Neuronal stem cell (in vitro differentiated cells): ENCODE results near the gene CD86.

Experiments
- DNase-seq: peaks from one replicate; pipeline ENCODE4 v3.0.0-alpha.2; 2013; ENCODE audit warnings: low spot score
- H2AFZ ChIP-seq: one replicate; pipeline ENCODE4 v1.6.1; 2013; ENCODE audit warnings: mild to moderate bottlenecking, low read length, inconsistent platforms
- H2AK5ac ChIP-seq: 2 replicates; pipeline ENCODE4 v1.6.1; 2013; ENCODE audit warnings: low read depth, mild to moderate bottlenecking, inconsistent platforms, low read length, moderate library complexity, mixed read lengths
- H2BK120ac ChIP-seq: 2 replicates; pipeline ENCODE4 v1.6.1; 2013; ENCODE audit warnings: low read depth, mild to moderate bottlenecking, inconsistent platforms, low read length, moderate library complexity, mixed read lengths
- H2BK12ac ChIP-seq: one replicate; pipeline ENCODE4 v1.6.1; 2013; ENCODE audit warnings: low read length, inconsistent platforms
- H2BK15ac ChIP-seq: 2 replicates; pipeline ENCODE4 v1.6.1; 2013; ENCODE audit warnings: mild to moderate bottlenecking, low read length, inconsistent platforms, mixed read lengths
- H2BK5ac ChIP-seq: one replicate; pipeline ENCODE4 v1.6.1; 2013; ENCODE audit warnings: inconsistent platforms, mild to moderate bottlenecking, low read length, moderate library complexity
- H3K14ac ChIP-seq: one replicate; pipeline ENCODE4 v1.6.1; 2013; ENCODE audit warnings: low read length, inconsistent platforms
- H3K18ac ChIP-seq: 2 replicates; pipeline ENCODE4 v1.6.1; 2013; ENCODE audit warnings: low read length, inconsistent platforms
- H3K23ac ChIP-seq: 2 replicates; pipeline ENCODE4 v1.6.1; 2013; ENCODE audit warnings: low read depth, mild to moderate bottlenecking, mixed read lengths, low read length, inconsistent platforms; ENCODE audit not compliant: poor library complexity
- H3K27ac ChIP-seq: replicated peaks from 3 replicates; pipeline ENCODE4 v1.5.1; 2013; ENCODE audit warnings: low read length, inconsistent platforms
- H3K27me3 ChIP-seq, 3 experiments: 2 replicates each; pipeline ENCODE4 v1.6.1; 2013; ENCODE audit warnings: low read length in 3 of 3, mild to moderate bottlenecking in 2 of 3, inconsistent platforms in 1 of 3, low read depth in 1 of 3, mixed read lengths in 1 of 3, moderate library complexity in 1 of 3; ENCODE audit not compliant: control insufficient read depth in 3 of 3, insufficient read depth in 3 of 3
- H3K36me3 ChIP-seq, 2 donors: replicated peaks in 1 of 2; 2 replicates each; pipeline ENCODE4 v1.6.1; 2013; ENCODE audit warnings: low read length in 2 of 2; ENCODE audit not compliant: control insufficient read depth in 2 of 2, insufficient read depth in 2 of 2
- H3K4ac ChIP-seq: 2 replicates; pipeline ENCODE4 v1.6.1; 2013; ENCODE audit warnings: inconsistent platforms, mild to moderate bottlenecking, low read length, moderate library complexity
- H3K4me1 ChIP-seq, 2 donors: 1 replicate in 1 of 2; 2 replicates in 1 of 2; pipeline ENCODE4 v1.6.1; 2013; ENCODE audit warnings: low read length in 2 of 2, low read depth in 1 of 2; ENCODE audit not compliant: control insufficient read depth in 2 of 2, insufficient read depth in 1 of 2
- H3K4me2 ChIP-seq: one replicate; pipeline ENCODE4 v1.6.1; 2013; ENCODE audit warnings: mild to moderate bottlenecking, low read length, inconsistent platforms; ENCODE audit not compliant: insufficient read depth, poor library complexity, severe bottlenecking
- H3K4me3 ChIP-seq, 2 donors: 2 replicates each; pipeline ENCODE4 v1.5.1; 2013; ENCODE audit warnings: low read length in 2 of 2, mild to moderate bottlenecking in 2 of 2, inconsistent platforms in 1 of 2, moderate library complexity in 1 of 2
- H3K79me1 ChIP-seq: one replicate; pipeline ENCODE4 v1.6.1; 2013; ENCODE audit warnings: low read depth, mild to moderate bottlenecking, inconsistent platforms, low read length, moderate library complexity
- H3K9ac ChIP-seq: one replicate; pipeline ENCODE4 v1.6.1; 2013; ENCODE audit warnings: mild to moderate bottlenecking, low read depth, low read length, inconsistent platforms; ENCODE audit not compliant: poor library complexity
- H3K9me3 ChIP-seq, 2 donors: replicated peaks in 1 of 2; 2 replicates each; pipeline versions ENCODE3 to v1.6.1; 2013; ENCODE audit warnings: low read length in 2 of 2, mild to moderate bottlenecking in 2 of 2, inconsistent platforms in 1 of 2, low read depth in 1 of 2, mixed read lengths in 1 of 2, moderate library complexity in 1 of 2; ENCODE audit not compliant: control insufficient read depth in 2 of 2, insufficient read depth in 1 of 2
- H4K8ac ChIP-seq: one replicate; pipeline ENCODE4 v1.6.1; 2013; ENCODE audit warnings: low read depth, mild to moderate bottlenecking, inconsistent platforms, low read length, moderate library complexity
- H4K91ac ChIP-seq: one replicate; pipeline ENCODE4 v1.6.1; 2013; ENCODE audit warnings: low read length, low read depth, mild to moderate bottlenecking, inconsistent platforms; ENCODE audit not compliant: poor library complexity
- WGBS, 2 donors: extraction: QIAGEN DNeasy Blood & Tissue Kit; methylation state at CpG; one replicate each; pipeline ENCODE4 v1.1.7; 2013; ENCODE audit warnings: missing lambda C conversion rate in 2 of 2, mixed read lengths in 1 of 2; ENCODE audit not compliant: insufficient read length in 2 of 2, insufficient replicate concordance in 1 of 2; ENCODE audit errors: extremely low coverage in 2 of 2; 5-methylcytosine and 5-hydroxymethylcytosine counted together

The CD86 gene

DNA sequence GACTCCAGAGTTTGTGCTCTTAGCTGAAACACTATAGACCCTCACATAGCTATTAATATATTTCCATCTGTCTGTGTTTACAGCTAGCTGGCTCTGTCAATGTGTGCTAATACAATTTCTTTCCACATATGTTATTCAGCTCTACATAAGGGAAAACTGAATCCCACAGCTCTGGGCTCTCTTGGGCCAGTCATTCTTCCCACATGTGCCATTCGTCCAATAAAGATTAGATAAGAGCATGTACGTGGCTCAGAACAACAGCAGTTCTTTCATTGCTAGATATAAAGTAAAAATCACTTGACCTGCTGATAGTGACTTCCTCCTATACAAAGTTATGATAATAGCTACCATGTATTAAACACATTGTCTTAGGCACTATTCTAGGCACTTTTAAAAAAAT, 30.4 kb upstream of the CD86 start:
- no peaks in the 10 kb centered on the region for H3K79me1 ChIP-seq
- peaks cover 0 to 17% (median 15%) of the 10 kb centered on the region in 3 experiments for H3K27me3 ChIP-seq
- no peak overlapping the region for H3K9ac ChIP-seq
- no peak overlapping the region for H2BK5ac ChIP-seq
- no peak overlapping the region for H3K18ac ChIP-seq
- H3K27ac ChIP-seq, result no peak overlapping the region
- H3K4me1 ChIP-seq, result peaks cover 0 to 1% of the 10 kb centered on the region in 2 donors
- no peaks in the 10 kb centered on the region for H3K36me3 ChIP-seq
- H3K4ac ChIP-seq, result no peak overlapping the region
- H3K9me3 ChIP-seq, result no peaks in the 10 kb centered on the region
- H2AFZ ChIP-seq, result no peak overlapping the region
- H2AK5ac ChIP-seq, result no peak overlapping the region
- no peak overlapping the region for H4K8ac ChIP-seq
- H2BK15ac ChIP-seq, result no peak overlapping the region
- no peak for DNase-seq
- H3K4me2 ChIP-seq, result no peak overlapping the region
- no CpG with 5 or more reads among the region's 2 CpGs for WGBS, 2 donors
- no peak overlapping the region for H4K91ac ChIP-seq
- no peak overlapping the region for H3K23ac ChIP-seq
- H2BK12ac ChIP-seq, result no peak overlapping the region
- no peak overlapping the region for H3K4me3 ChIP-seq
- no peak overlapping the region for H2BK120ac ChIP-seq
- no peak overlapping the region for H3K14ac ChIP-seq

DNA sequence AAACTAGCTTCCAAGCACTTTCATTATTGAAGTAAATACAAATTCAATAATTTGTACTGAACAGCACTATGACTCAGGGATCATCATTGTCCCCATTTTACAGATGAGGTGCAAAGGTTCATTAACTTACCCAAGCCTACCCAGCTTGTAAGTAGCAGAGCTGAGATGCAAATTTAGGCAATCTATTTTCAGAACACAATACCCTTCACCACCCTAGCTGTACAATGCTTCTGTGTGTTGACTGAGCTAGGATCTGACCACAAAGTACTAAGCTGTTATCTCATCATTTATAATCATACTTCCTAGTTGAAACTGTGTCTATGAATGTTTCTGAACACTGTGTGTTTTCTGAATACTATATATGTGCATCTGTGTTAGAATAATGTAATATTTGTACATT, 29.9 kb upstream of the CD86 start:
- Histone ChIP-seq H3K27me3 (peaks cover 0 to 17% (median 15%) of the 10 kb centered on the region in 3 experiments), H3K4ac (no peak overlapping the region), H3K79me1 (no peaks in the 10 kb centered on the region), H3K4me3 (no peak overlapping the region), H3K27ac (no peak overlapping the region), H4K91ac (no peak overlapping the region), H3K18ac (no peak overlapping the region), H2BK15ac (no peak overlapping the region), H2AK5ac (no peak overlapping the region), H2BK5ac (no peak overlapping the region), H2BK12ac (no peak overlapping the region), H2BK120ac (no peak overlapping the region), H3K4me1 (peaks cover 1% of the 10 kb centered on the region in 2 donors), H3K9me3 (no peaks in the 10 kb centered on the region), H2AFZ (no peak overlapping the region), H4K8ac (no peak overlapping the region), H3K9ac (no peak overlapping the region), H3K4me2 (no peak overlapping the region), H3K23ac (no peak overlapping the region), H3K14ac (no peak overlapping the region), H3K36me3 (no peaks in the 10 kb centered on the region)
- DNase-seq, result no peak

DNA sequence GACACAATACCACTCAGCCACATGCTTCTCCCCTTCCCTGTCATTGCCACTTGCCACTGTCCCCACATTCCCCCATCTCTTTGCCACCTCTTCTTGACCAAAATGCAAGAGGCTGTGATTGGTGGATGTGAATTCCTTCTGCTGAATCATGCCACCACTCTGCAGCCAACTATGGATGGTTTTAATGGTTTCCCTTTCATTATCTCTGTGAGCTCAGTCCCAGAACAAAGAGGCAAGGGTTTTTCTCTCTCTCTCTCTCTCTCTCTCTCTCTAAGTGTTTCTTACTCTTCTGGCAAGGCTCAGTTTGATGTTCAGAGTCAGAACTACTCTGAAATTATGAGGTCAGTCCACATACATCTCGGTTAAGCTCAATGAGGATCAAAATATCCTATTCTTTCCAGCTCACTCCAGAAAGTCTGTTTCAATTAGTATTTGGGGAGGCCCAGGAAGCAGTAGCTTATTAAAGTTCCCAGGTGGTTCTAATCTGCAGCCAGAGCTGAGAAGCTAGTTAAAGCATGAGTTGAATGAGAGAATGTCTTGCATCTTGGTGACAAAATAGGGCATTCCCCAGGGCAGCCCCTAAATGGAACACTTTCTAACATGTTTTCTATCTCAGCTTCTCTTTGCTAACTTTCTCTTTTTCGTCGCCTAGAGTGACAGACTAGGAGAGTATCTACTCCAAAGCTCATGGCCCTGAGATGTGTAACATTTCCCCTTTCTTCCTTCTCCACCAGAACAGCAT, 24.6 kb upstream of the CD86 start:
- Histone ChIP-seq H4K8ac (no peak overlapping the region), H3K36me3 (no peaks in the 10 kb centered on the region), H3K18ac (no peak overlapping the region), H3K23ac (no peak overlapping the region), H3K4ac (no peak overlapping the region), H3K4me2 (no peak overlapping the region), H2BK12ac (no peak overlapping the region), H3K9me3 (no peaks in the 10 kb centered on the region), H3K14ac (no peak overlapping the region), H3K79me1 (no peaks in the 10 kb centered on the region), H3K27ac (no peak overlapping the region), H4K91ac (no peak overlapping the region), H3K4me1 (peaks cover 0 to 3% of the 10 kb centered on the region in 2 donors), H2AFZ (peak overlapping the region; percentile 15), H2BK120ac (no peak overlapping the region), H2BK5ac (no peak overlapping the region), H3K9ac (no peak overlapping the region), H2BK15ac (no peak overlapping the region), H3K27me3 (no peaks in the 10 kb centered on the region), H3K4me3 (no peak overlapping the region), H2AK5ac (no peak overlapping the region)
- no peak for DNase-seq
- WGBS, 2 donors, result no CpG with 5 or more reads among the region's 3 CpGs

DNA sequence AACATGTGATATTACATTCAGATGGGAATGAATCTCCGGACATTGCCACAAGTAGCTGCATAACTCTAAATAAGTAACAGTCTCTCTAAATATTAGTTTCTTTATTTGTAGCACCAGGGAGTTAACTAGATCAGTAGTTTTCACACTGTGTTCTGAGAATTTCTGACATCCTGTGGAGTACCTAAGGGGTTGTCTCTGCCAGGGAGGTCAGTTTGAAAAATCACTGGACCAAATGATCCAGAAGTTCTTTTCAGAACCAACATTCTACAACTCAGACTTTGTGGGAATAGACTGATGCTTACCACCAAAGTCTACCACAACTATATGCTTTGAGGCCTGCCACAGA, 24.1 kb upstream of the CD86 start:
- H3K14ac ChIP-seq, result no peak overlapping the region
- H3K9me3 ChIP-seq, result no peaks in the 10 kb centered on the region
- H3K4me3 ChIP-seq, result no peak overlapping the region
- WGBS, 2 donors, result no CpG with 5 or more reads among the region's 1 CpG
- H3K27me3 ChIP-seq, result no peaks in the 10 kb centered on the region
- no peak overlapping the region for H2BK12ac ChIP-seq
- H2BK15ac ChIP-seq, result no peak overlapping the region
- H3K9ac ChIP-seq, result no peak overlapping the region
- no peak overlapping the region for H4K8ac ChIP-seq
- DNase-seq, result no peak
- no peak overlapping the region for H2BK5ac ChIP-seq
- H2AFZ ChIP-seq, result no peak overlapping the region
- no peak overlapping the region for H3K18ac ChIP-seq
- H3K4me1 ChIP-seq, result peaks cover 0 to 3% of the 10 kb centered on the region in 2 donors
- H2BK120ac ChIP-seq, result no peak overlapping the region
- no peaks in the 10 kb centered on the region for H3K36me3 ChIP-seq
- H4K91ac ChIP-seq, result no peak overlapping the region
- H3K27ac ChIP-seq, result no peak overlapping the region
- H3K79me1 ChIP-seq, result no peaks in the 10 kb centered on the region
- no peak overlapping the region for H3K4ac ChIP-seq
- no peak overlapping the region for H3K4me2 ChIP-seq
- H2AK5ac ChIP-seq, result no peak overlapping the region
- no peak overlapping the region for H3K23ac ChIP-seq
